Measurements from ENCODE around the gene GMEB2.
"Not testable (repeated sequence)": the region's sequence is repeated elsewhere in the genome, so short reads cannot be mapped to it uniquely, and the experiment has no call there.

GMEB2 gene

DNA sequence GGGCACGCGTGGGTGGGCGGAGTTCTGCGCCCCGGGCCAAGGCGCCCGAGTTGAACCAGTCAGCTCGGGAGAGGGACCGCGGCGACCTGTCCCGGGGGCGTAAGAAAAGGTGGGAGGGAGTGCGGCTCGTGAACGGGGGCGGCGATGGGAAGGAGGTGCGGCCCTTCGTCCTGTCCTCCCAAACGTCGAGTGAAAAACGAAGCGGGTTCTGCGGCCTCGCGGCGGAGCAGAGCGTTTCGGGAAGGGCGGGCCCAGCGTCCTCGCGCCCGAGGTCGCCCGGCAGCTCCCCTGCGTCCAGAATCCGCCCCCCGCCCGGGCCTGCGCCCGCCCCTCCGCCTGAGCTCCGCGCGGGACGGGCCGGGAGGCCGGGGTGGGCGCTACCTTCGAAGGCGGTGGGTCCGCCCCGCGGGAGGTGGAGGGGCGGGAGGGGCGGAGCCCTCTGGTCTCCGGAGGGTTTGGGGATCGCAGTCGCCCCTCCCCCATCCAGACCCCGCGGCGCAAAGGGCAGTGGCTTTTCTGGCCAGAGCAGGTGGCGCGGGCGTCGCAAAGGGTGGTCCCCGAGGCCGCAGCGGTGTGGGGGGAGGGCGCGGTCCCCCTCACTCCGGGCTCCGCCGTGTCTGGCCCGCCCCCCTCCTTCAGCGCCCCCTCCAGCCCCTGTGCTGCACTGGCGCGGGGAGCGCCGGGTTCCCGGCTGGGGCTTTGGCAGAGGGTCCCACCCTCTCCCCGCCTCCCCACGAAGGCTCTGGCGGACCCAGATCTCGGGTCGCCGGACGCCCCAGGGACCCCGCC, 25.5 kb upstream of the GMEB2 start:
- CTCF ChIA-PET, result interaction anchor here (1.2 kb wide), 1 partner anchor 10 kb away, joined by 5 read pairs; no protein-coding TSS in a partner anchor
- POLR2A ChIA-PET, result interaction anchor here (0.6 to 2.0 kb wide), 8 partner anchors 9 to 213 kb away, joined by 3 to 14 read pairs (median 4); partner anchors contain the start of genes ARFRP1, GMEB2, TPD52L2 and ZGPAT

DNA sequence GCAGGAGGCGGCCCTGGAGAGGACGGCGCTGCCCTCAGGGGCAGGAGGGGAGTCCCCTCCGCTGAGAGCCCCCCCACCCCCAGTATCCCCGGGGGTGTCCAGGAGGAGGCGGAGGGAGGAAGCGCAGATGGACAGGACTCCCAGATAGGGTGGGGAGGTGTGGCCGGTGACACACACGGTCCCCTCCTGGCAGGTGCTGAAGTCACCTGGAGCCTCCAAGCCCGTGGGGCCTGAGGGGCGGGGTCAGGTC, 25.0 kb upstream of the GMEB2 start:
- TF ChIP-seq FOXA1 (IDR thresholded peaks at IDR 0.05) (no peak), HDGF (IDR thresholded peaks at IDR 0.05; ENCODE audit: borderline replicate concordance) (no peak), CTBP1 (IDR thresholded peaks at IDR 0.05; ENCODE audit: borderline replicate concordance) (no peak), FOXM1 (IDR thresholded peaks at IDR 0.05; ENCODE audit: borderline replicate concordance) (no peak), L3MBTL2 (conservative IDR thresholded peaks at IDR 0.05) (no peak), ARNT (IDR thresholded peaks at IDR 0.05) (no peak), SP1 (IDR thresholded peaks at IDR 0.05) (no peak), BHLHE40 (IDR thresholded peaks at IDR 0.05; ENCODE audit: borderline replicate concordance) (no peak), ELF4 (IDR thresholded peaks at IDR 0.05) (no peak), FOXK2 (IDR thresholded peaks at IDR 0.05) (no peak), TARDBP (IDR thresholded peaks at IDR 0.05) (no peak), SUZ12 (IDR thresholded peaks at IDR 0.05) (no peak), LEF1 (IDR thresholded peaks at IDR 0.05; ENCODE audit: borderline replicate concordance) (no peak), ZNF384 (IDR thresholded peaks at IDR 0.05) (no peak), NFRKB (IDR thresholded peaks at IDR 0.05) (no peak)
- TF ChIP-seq, protein P1, sequence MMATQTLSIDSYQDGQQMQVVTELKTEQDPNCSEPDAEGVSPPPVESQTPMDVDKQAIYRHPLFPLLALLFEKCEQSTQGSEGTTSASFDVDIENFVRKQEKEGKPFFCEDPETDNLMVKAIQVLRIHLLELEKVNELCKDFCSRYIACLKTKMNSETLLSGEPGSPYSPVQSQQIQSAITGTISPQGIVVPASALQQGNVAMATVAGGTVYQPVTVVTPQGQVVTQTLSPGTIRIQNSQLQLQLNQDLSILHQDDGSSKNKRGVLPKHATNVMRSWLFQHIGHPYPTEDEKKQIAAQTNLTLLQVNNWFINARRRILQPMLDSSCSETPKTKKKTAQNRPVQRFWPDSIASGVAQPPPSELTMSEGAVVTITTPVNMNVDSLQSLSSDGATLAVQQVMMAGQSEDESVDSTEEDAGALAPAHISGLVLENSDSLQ (IDR thresholded peaks at IDR 0.05), result no peak
- CTCF ChIA-PET, result interaction anchor here (1.2 kb wide), 1 partner anchor 10 kb away, joined by 5 read pairs; no protein-coding TSS in a partner anchor
- POLR2A ChIA-PET, result interaction anchor here (0.6 to 2.0 kb wide), 3 partner anchors 9 to 56 kb away, joined by 3 to 14 read pairs (median 5); partner anchors contain the start of genes ARFRP1, GMEB2 and ZGPAT

More for the DNA sequence above, 25.5 kb upstream of the GMEB2 start:
- DNase-seq (ENCODE audit: extremely low spot score), result peak; percentile 29
- TF ChIP-seq SP1 (IDR thresholded peaks at IDR 0.05) (no peak), BHLHE40 (IDR thresholded peaks at IDR 0.05; ENCODE audit: borderline replicate concordance) (no peak), ARNT (IDR thresholded peaks at IDR 0.05) (no peak), L3MBTL2 (conservative IDR thresholded peaks at IDR 0.05) (peak; percentile 50; the same call in 1 of the 2 replicates), ELF4 (IDR thresholded peaks at IDR 0.05) (no peak), FOXM1 (IDR thresholded peaks at IDR 0.05; ENCODE audit: borderline replicate concordance) (no peak)

DNA sequence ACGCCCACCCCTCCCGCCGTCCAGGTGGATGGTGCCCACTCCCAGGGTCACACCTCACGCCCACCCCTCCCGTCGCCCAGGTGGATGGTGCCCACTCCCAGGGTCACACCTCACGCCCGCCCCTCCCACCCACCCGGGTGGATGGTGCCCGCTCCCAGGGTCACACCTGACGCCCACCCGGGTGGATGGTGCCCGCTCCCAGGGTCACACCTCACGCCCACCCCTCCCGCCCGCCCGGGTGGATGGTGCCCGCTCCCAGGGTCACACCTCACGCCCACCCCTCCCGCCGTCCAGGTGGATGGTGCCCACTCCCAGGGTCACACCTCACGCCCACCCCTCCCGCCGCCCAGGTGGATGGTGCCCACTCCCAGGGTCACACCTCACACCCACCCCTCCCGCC, 23.6 kb upstream of the GMEB2 start:
- CTCF ChIA-PET; DNase-seq (ENCODE audit: extremely low spot score): not testable (repeated sequence)
- POLR2A ChIA-PET, result interaction anchor here (1.7 kb wide), 1 partner anchor 7 kb away, joined by 5 read pairs; no protein-coding TSS in a partner anchor

More for the DNA sequence above, 25.0 kb upstream of the GMEB2 start:
- no peak for DNase-seq (ENCODE audit: extremely low spot score)

DNA sequence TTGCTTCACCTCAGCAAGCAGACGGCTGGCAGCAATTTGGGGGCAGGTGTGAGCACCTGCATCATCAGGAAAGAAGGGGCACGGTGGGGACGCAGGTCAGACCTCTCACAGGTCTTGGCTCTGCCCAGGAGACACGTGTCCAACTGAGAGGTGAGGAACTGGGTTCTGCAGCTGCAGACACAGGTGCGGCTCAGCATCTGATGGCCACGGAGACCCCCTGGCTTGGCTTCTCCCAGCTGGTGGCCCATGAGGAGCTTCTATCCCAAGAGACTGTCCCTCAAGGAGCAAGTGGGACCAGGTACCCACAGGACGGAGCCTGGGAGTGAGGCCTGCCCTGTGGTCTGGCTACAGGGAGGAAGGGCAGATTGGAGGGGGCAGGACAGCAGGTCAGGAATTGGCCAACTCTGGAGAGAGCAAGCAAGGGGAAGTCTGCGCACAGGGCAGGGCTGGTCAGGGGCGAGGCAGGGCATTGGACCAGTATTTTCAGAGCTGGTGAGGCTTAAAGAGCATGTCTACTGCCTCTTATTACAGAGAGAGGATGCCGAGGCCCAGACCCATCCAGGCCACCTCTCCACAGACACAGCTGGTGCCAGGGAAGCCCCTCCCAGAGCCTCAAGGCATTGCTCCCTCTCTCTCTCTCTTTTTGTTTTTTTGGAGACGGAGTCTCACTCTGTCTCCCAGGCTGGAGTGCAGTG, 22.1 kb upstream of the GMEB2 start:
- no peak for TF ChIP-seq FOXM1 (IDR thresholded peaks at IDR 0.05; ENCODE audit: borderline replicate concordance)
- no peak for TF ChIP-seq FOXA1 (IDR thresholded peaks at IDR 0.05)
- no peak for TF ChIP-seq FOXK2 (IDR thresholded peaks at IDR 0.05)
- no peak for TF ChIP-seq ARNT (IDR thresholded peaks at IDR 0.05)
- no peak for TF ChIP-seq TARDBP (IDR thresholded peaks at IDR 0.05)
- TF ChIP-seq HDGF (IDR thresholded peaks at IDR 0.05; ENCODE audit: borderline replicate concordance), result no peak
- TF ChIP-seq L3MBTL2 (conservative IDR thresholded peaks at IDR 0.05), result no peak
- TF ChIP-seq NFRKB (IDR thresholded peaks at IDR 0.05), result no peak
- ChIA-PET POLR2A (no interaction called here), CTCF (no interaction called here)
- no peak for DNase-seq (ENCODE audit: extremely low spot score)

DNA sequence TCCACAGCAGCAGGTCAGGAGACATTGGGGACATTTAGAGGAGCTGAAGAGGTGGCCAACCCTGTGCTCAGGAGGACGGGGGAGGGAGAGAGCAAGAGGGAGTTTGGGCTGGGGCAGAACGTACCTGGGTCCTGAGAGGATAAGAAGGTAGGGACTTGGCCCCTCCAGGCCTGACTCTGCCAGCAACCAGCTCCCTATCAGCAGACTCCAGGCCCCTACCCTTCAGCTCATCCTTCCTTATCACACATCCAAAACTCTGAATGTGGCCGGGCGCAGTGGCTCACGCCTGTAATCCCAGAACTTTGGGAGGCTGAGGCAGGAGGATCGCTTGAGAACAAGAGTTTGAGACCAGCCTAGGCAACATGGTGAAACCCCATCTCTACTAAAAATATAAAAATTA, 21.3 kb upstream of the GMEB2 start:
- ChIA-PET POLR2A (interaction anchor here (0.9 kb wide), 1 partner anchor 21 kb away, joined by 3 read pairs; the partner anchor contains the start of gene GMEB2), CTCF (no interaction called here)
- TF ChIP-seq SP1 (IDR thresholded peaks at IDR 0.05) (no peak), FOXM1 (IDR thresholded peaks at IDR 0.05; ENCODE audit: borderline replicate concordance) (no peak), SUZ12 (IDR thresholded peaks at IDR 0.05) (no peak), L3MBTL2 (conservative IDR thresholded peaks at IDR 0.05) (no peak), FOXA1 (IDR thresholded peaks at IDR 0.05) (no peak), ZNF384 (IDR thresholded peaks at IDR 0.05) (no peak), ELF4 (IDR thresholded peaks at IDR 0.05) (no peak), BHLHE40 (IDR thresholded peaks at IDR 0.05; ENCODE audit: borderline replicate concordance) (no peak), TARDBP (IDR thresholded peaks at IDR 0.05) (no peak), HDGF (IDR thresholded peaks at IDR 0.05; ENCODE audit: borderline replicate concordance) (no peak), LEF1 (IDR thresholded peaks at IDR 0.05; ENCODE audit: borderline replicate concordance) (no peak), ARNT (IDR thresholded peaks at IDR 0.05) (no peak), CTBP1 (IDR thresholded peaks at IDR 0.05; ENCODE audit: borderline replicate concordance) (no peak), NFRKB (IDR thresholded peaks at IDR 0.05) (no peak), FOXK2 (IDR thresholded peaks at IDR 0.05) (no peak)
- TF ChIP-seq, protein P1 (IDR thresholded peaks at IDR 0.05), result no peak
- no peak for DNase-seq (ENCODE audit: extremely low spot score)

DNA sequence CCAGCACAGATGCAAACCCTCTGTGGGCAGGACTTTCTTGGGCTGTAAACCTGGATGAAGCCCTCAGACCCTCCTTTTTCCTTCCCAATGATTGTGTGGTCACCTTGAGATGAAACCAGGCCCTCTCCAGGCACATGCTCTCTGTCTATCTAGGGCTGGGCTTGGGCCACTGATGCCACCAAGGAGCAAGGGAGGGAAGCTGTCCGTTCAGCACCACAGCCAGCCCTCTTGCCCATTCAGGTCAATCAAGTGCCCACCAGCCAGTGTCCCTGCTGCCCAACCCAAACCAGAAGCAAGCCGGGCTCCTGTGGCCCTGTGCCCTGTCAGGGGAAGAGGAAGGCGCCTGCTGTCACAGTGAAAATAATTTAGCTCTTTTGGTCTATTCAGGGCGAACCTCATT, 18.3 kb upstream of the GMEB2 start:
- CTCF ChIA-PET, result no interaction called here
- POLR2A ChIA-PET, result interaction anchor here (0.6 to 1.0 kb wide), 2 partner anchors 13 to 31 kb away, joined by 3 read pairs; no protein-coding TSS in a partner anchor
- DNase-seq (ENCODE audit: extremely low spot score), result no peak
- TF ChIP-seq NFRKB (IDR thresholded peaks at IDR 0.05) (no peak), ZNF384 (IDR thresholded peaks at IDR 0.05) (no peak), BHLHE40 (IDR thresholded peaks at IDR 0.05; ENCODE audit: borderline replicate concordance) (no peak), SP1 (IDR thresholded peaks at IDR 0.05) (no peak), ELF4 (IDR thresholded peaks at IDR 0.05) (no peak)
- TF ChIP-seq, protein P1 (IDR thresholded peaks at IDR 0.05), result no peak
